Type B pancreatic cell (in vitro differentiated cells): ENCODE measurements around the gene PAH. TPM values are rescaled to one million over a fixed set of nuclear protein-coding genes. Genes with fewer than 3 reads are reported as not detected.
A peak's percentile ranks its signal among the peaks of the same experiment; 100 is the strongest.

Experiments used
- DNase-seq: peaks from one replicate; pipeline ENCODE4 v3.0.0; 2021; ENCODE audit warnings: mixed read lengths; ENCODE audit not compliant: unreplicated experiment; ENCODE audit errors: extremely low spot score
- H3K27ac Mint-ChIP-seq: 2 replicates; pipeline ENCODE4 v1.8.0; 2021; ENCODE audit warnings: mild to moderate bottlenecking, mixed read lengths
- H3K27me3 Mint-ChIP-seq: 2 replicates; pipeline ENCODE4 v1.8.0; 2021; ENCODE audit warnings: mixed read lengths
- H3K36me3 Mint-ChIP-seq: 2 replicates; pipeline ENCODE4 v1.8.0; 2021; ENCODE audit warnings: mixed read lengths
- H3K4me1 Mint-ChIP-seq: one replicate; pipeline ENCODE4 v1.8.0; 2021; ENCODE audit warnings: mixed read lengths; ENCODE audit not compliant: unreplicated experiment
- H3K4me3 Mint-ChIP-seq: 2 replicates; pipeline ENCODE4 v1.8.0; 2021; ENCODE audit warnings: mild to moderate bottlenecking, mixed read lengths
- H3K9me3 Mint-ChIP-seq: 2 replicates; pipeline ENCODE4 v1.8.0; 2021; ENCODE audit warnings: mixed read lengths
- total RNA-seq: library from RNA; stranded (reverse); gene quantifications from 2 replicates; pipeline ENCODE4 v1.2.1, GENCODE V29; 2021; ENCODE audit warnings: low replicate concordance
- TF ChIP-seq, protein P1 (sequence below): fragments of 200-600 bp; sonication (generic); conservative IDR thresholded peaks from 2 replicates; pipeline ENCODE4 v1.5.0; 2021; ENCODE audit warnings: antibody characterized with exemption, mild to moderate bottlenecking

Gene PAH
- total RNA-seq, 1 donor from 2014 or later, result 5.8 TPM

- Mint-ChIP-seq H3K4me3 (no peak overlapping the region), H3K27ac (no peak overlapping the region), H3K27me3 (peaks cover 98% of the 10 kb centered on the region), H3K4me1 (peaks cover 15% of the 10 kb centered on the region), H3K9me3 (peaks cover 4% of the 10 kb centered on the region), H3K36me3 (peaks cover 5% of the 10 kb centered on the region)
- no peak for DNase-seq
- TF ChIP-seq, protein P1, sequence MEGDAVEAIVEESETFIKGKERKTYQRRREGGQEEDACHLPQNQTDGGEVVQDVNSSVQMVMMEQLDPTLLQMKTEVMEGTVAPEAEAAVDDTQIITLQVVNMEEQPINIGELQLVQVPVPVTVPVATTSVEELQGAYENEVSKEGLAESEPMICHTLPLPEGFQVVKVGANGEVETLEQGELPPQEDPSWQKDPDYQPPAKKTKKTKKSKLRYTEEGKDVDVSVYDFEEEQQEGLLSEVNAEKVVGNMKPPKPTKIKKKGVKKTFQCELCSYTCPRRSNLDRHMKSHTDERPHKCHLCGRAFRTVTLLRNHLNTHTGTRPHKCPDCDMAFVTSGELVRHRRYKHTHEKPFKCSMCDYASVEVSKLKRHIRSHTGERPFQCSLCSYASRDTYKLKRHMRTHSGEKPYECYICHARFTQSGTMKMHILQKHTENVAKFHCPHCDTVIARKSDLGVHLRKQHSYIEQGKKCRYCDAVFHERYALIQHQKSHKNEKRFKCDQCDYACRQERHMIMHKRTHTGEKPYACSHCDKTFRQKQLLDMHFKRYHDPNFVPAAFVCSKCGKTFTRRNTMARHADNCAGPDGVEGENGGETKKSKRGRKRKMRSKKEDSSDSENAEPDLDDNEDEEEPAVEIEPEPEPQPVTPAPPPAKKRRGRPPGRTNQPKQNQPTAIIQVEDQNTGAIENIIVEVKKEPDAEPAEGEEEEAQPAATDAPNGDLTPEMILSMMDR, result no peak
Observed at GRCh38 chr12:102962986-102963385, 45.9 kb upstream of the PAH start.

GRCh38 chr12:102962532-102962931 lies 45.5 kb upstream of the PAH start:
- H3K4me1 Mint-ChIP-seq, result peaks cover 15% of the 10 kb centered on the region
- peaks cover 5% of the 10 kb centered on the region for H3K36me3 Mint-ChIP-seq
- peaks cover 98% of the 10 kb centered on the region for H3K27me3 Mint-ChIP-seq
- H3K27ac Mint-ChIP-seq, result no peak overlapping the region
- H3K4me3 Mint-ChIP-seq, result peak overlapping the region; percentile 15
- peaks cover 4% of the 10 kb centered on the region for H3K9me3 Mint-ChIP-seq
- TF ChIP-seq, protein P1, result no peak
- DNase-seq, result no peak

GRCh38 chr12:102961466-102961855 lies 44.4 kb upstream of the PAH start:
- Mint-ChIP-seq H3K4me1 (peaks cover 22% of the 10 kb centered on the region), H3K4me3 (peak overlapping the region; percentile 74), H3K27me3 (peaks cover 98% of the 10 kb centered on the region), H3K27ac (no peak overlapping the region), H3K36me3 (peaks cover 5% of the 10 kb centered on the region), H3K9me3 (peaks cover 4% of the 10 kb centered on the region)
- DNase-seq, result no peak
- TF ChIP-seq, protein P1, result no peak

DNA sequence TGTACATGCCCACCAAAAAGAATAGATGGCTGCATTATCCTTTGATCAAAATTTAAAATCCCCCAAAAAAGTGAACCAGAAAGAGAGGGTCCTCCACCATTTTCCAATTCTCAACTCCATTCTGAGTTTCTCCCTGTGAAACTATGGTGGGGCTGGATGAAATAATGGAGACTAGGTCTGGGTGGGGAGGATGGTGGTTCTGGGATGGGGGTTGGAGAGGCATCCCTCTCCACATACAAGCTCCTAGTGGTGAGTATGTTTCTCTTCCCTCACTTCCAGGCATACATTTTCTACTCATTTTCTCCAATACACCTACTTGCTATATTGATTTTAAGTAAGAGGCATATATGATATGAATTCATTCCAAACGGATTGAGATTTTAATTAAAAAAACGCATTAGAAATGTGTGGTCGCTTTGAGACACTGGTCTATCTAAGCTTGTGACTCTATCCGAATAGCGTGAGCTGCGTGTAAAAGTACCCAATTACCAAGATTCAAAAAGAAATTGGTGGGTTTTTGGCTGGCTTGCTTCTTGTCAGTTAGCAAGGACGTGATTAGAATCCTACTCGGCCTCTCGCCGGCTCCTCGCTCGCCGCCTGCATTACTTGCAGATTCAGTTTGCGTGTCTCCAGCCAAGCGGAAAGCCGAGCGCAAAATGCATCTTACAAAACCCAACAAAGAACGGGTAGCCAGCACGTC lies 43.9 kb upstream of the PAH start:
- H3K36me3 Mint-ChIP-seq, result peaks cover 5% of the 10 kb centered on the region
- peaks cover 24% of the 10 kb centered on the region for H3K4me1 Mint-ChIP-seq
- peaks cover 4% of the 10 kb centered on the region for H3K9me3 Mint-ChIP-seq
- peaks cover 96% of the 10 kb centered on the region for H3K27me3 Mint-ChIP-seq
- TF ChIP-seq, protein P1, result peak; percentile 52
- peak overlapping the region; percentile 74 for H3K4me3 Mint-ChIP-seq
- H3K27ac Mint-ChIP-seq, result no peak overlapping the region
- no peak for DNase-seq

- DNase-seq, result no peak
- Mint-ChIP-seq H3K27ac (no peak overlapping the region), H3K4me3 (peak overlapping the region; percentile 69), H3K9me3 (peaks cover 4% of the 10 kb centered on the region), H3K27me3 (peaks cover 96% of the 10 kb centered on the region), H3K36me3 (peaks cover 5% of the 10 kb centered on the region), H3K4me1 (peaks cover 18% of the 10 kb centered on the region)
- TF ChIP-seq, protein P1, result no peak
Observed at GRCh38 chr12:102959391-102959790, 42.3 kb upstream of the PAH start.
